Activated naive CD8-positive, alpha-beta T cell (primary cell): ENCODE data around the gene FOXA3.
A peak's percentile ranks its signal among the peaks of the same experiment; 100 is the strongest.

Experiments
- H3K27ac Mint-ChIP-seq: one replicate; pipeline ENCODE4 v1.8.0; 2021; ENCODE audit warnings: mixed read lengths
- H3K27me3 Mint-ChIP-seq: one replicate; pipeline ENCODE4 v1.8.0; 2021; ENCODE audit warnings: mixed read lengths
- H3K36me3 Mint-ChIP-seq: one replicate; pipeline ENCODE4 v1.8.0; 2021; ENCODE audit warnings: mixed read lengths
- H3K4me1 Mint-ChIP-seq: one replicate; pipeline ENCODE4 v1.8.0; 2021; ENCODE audit warnings: low read depth, mixed read lengths
- H3K4me3 Mint-ChIP-seq: one replicate; pipeline ENCODE4 v1.8.0; 2021; ENCODE audit warnings: mild to moderate bottlenecking, mixed read lengths
- H3K9me3 Mint-ChIP-seq: one replicate; pipeline ENCODE4 v1.8.0; 2021; ENCODE audit warnings: low read depth, mixed read lengths

Gene FOXA3

DNA sequence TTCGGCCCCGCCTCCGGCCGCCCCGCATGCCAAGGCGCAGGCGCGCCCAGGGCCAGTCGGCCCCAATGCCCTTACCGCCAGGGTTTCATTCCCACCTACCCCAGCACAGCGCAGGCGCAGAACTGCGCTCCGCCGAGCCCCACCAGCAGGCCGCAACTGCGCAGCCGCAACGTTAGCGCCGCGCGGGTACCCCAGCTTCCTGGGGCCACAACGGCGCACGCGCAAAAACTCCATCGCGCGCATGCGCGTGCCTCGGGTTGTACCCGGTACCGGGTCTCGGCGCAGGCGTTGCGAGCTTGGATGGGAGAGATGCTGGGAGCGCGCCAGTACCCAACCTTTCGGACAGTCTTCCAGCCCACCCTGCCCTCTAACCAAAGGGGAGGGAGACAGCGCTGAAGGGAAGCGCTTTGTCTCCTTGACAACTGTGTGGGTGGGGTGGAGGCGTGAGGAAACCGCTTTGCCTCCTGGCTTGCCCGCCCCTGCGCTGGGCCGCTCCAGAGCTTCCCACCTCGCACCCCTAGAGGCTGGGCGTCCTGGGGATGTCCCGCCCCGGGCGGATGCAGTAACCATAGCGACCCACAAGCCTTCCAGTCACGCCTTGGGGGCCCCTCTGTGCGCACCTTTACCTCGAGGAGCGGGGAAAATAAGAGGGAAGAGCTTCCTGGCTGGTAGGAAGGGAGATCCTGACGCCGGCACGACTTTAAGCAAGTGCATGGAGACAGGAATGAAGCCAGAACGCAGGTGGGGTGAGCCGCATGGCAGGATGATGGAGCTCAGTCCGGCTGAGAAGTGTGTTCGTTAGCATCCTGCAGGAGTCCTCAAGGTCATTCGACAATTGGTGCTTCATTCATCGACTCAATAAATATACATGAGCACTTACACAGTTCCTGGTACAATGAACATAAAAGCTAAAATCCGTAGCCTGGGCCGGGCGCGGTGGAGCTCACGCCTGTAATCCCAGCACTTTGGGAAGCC lies 38.8 kb downstream of the FOXA3 start:
- H3K4me3 Mint-ChIP-seq: peak overlapping the region; percentile 93
- H3K4me1 Mint-ChIP-seq: peaks cover 16% of the 10 kb centered on the region
- no peaks in the 10 kb centered on the region for H3K9me3 Mint-ChIP-seq
- H3K36me3 Mint-ChIP-seq: peaks cover 8% of the 10 kb centered on the region
- peak overlapping the region; percentile 76 for H3K27ac Mint-ChIP-seq
- H3K27me3 Mint-ChIP-seq: no peaks in the 10 kb centered on the region

DNA sequence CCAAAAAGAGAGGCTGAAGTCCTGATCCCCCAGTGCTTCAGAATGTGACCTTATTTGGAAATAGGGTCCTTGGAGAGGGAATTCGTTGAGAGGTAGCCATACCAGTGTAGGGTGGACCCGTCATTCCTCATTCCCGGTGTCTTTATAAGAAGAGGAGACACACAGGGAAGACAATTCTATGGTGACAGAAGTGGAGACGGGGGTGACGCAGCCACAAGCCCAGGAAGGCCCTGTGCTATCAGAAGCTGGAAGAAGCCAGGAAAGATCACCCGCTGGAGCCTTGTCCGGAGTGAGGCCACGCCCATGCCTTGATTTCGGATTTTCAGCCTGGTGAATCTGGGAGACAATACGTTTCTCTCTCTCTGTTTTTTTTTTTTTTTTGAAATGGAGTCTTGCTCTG lies 40.9 kb downstream of the FOXA3 start:
- peaks cover 4% of the 10 kb centered on the region for H3K36me3 Mint-ChIP-seq
- H3K4me3 Mint-ChIP-seq: no peak overlapping the region
- H3K9me3 Mint-ChIP-seq: no peaks in the 10 kb centered on the region
- peaks cover 15% of the 10 kb centered on the region for H3K4me1 Mint-ChIP-seq
- H3K27ac Mint-ChIP-seq: no peak overlapping the region
- H3K27me3 Mint-ChIP-seq: peaks cover under 1% of the 10 kb centered on the region

DNA sequence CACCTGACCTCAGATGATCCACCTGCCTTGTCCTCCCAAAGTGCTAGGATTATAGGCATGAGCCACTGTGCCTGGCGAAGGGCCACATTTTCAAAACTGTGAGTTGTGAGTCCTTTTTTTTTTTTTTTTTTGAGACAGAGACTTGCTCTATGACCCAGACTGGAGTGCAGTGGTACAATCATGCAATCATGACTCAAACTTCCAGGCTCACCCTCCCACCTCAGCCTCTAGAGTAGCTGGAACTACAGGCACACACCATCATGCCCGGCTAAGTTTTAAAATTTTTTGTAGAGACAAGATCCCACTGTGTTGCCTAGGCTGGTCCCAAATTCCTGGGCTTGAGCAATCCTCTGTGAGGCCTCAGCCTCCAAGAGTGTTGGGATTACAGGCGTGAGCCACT lies 42.1 kb downstream of the FOXA3 start:
- Mint-ChIP-seq H3K4me1 (peaks cover 7% of the 10 kb centered on the region), H3K36me3 (no peaks in the 10 kb centered on the region), H3K9me3 (no peaks in the 10 kb centered on the region), H3K27me3 (peaks cover 2% of the 10 kb centered on the region), H3K27ac (peak overlapping the region; percentile 1), H3K4me3 (no peak overlapping the region)

DNA sequence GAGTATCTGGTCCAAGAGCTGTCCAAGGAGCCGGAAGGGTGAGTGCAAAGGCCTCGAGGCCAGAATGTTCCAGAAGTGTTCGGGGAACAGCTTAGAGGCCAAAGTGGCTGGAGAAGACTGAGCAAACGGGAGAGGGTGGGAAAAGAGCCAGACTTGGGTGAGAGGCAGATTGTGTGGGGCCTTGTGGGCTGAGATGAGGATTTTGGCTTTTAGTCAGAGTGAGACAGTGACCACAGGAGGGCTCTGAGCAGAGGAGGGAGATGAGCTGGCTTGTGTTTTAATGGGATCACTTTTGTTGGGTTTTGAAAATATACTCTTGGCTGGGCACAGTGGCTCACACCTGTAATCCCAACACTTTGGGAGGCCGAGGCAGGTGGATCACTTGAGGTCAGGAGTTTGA lies 44.8 kb downstream of the FOXA3 start:
- Mint-ChIP-seq H3K4me3 (no peak overlapping the region), H3K27ac (no peak overlapping the region), H3K27me3 (peaks cover 4% of the 10 kb centered on the region), H3K4me1 (no peaks in the 10 kb centered on the region), H3K9me3 (no peaks in the 10 kb centered on the region), H3K36me3 (no peaks in the 10 kb centered on the region)

DNA sequence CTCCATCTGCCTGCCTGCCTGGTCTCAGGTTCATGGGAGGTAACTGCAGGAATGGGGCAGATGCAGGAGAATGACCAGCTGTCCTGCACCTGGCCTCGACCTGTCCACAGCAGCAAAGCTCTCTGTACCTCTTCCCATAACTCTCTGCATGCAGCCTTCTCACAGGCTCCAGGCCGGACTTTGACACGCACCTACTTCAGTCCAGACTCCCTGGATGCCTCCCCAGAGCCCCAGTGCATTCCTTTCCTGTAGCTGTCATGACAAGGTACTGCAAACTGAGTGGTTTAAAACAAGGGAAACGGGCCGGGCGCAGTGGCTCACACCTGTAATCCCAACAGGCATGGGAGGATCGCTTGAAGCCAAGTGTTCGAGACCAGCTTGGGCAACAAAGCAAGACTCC lies 47.2 kb downstream of the FOXA3 start:
- Mint-ChIP-seq H3K36me3 (no peaks in the 10 kb centered on the region), H3K27me3 (peaks cover 5% of the 10 kb centered on the region), H3K27ac (no peak overlapping the region), H3K4me3 (no peak overlapping the region), H3K4me1 (no peaks in the 10 kb centered on the region), H3K9me3 (no peaks in the 10 kb centered on the region)

DNA sequence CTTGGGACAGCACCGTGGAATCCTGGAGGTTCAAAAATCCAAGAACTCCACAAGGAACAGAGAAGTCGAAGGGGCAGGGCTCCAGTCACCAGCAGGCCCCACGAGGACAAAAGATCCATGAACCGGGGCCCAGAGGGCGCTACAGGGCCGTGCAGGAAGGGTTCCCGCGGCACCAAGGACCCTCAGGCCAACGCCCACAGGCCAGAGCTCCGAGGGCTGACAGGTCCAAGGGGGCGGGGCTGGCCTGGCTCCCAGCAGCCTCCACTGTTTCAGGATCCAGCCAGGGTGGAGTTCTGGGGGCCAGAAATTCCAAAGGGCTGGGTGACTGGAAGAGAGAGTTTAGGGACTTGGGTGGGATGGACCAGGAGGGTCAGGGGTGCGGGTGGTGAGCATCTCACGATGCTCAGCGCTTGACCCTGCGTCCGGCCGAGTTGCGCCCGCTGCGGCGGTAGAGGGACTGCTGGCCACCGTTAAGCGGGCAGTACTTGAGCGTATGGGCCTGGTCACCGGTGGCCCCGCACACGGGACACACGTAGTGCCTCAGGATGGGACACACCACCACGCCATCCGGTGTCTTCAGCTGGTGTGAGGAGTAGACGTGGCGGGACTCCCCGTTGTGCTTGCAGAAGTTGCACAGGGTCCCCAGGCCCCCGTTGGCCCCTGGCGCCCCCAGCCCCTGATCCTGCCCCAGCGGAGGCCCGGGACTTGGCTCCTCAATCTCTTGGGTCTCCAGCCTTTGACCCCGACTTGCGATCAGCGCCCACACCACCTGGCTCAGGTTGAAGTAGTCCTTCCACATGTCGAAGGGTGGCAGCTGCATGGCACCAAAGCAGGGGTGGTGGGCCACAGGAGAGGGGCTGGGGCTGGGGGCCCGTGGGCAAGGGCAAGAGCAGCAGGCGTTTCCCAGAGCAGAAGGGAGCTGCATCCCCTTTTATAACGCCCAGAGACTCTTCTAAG lies 50.0 kb downstream of the FOXA3 start, which contains the start of gene NANOS2:
NANOS2 (minus strand) TSS at position 905 of the 957 bp plus-strand sequence; CDS start at position 820, 85 bp downstream.
- no peak within 1 kb of the TSS for H3K4me3 Mint-ChIP-seq
- no peaks in the 10 kb centered on the region for H3K4me1 Mint-ChIP-seq
- peaks cover 7% of the 10 kb centered on the region for H3K27me3 Mint-ChIP-seq
- H3K36me3 Mint-ChIP-seq: no peaks in the 10 kb centered on the region
- no peaks in the 10 kb centered on the region for H3K9me3 Mint-ChIP-seq
- H3K27ac Mint-ChIP-seq: no peak within 1 kb of the TSS

DNA sequence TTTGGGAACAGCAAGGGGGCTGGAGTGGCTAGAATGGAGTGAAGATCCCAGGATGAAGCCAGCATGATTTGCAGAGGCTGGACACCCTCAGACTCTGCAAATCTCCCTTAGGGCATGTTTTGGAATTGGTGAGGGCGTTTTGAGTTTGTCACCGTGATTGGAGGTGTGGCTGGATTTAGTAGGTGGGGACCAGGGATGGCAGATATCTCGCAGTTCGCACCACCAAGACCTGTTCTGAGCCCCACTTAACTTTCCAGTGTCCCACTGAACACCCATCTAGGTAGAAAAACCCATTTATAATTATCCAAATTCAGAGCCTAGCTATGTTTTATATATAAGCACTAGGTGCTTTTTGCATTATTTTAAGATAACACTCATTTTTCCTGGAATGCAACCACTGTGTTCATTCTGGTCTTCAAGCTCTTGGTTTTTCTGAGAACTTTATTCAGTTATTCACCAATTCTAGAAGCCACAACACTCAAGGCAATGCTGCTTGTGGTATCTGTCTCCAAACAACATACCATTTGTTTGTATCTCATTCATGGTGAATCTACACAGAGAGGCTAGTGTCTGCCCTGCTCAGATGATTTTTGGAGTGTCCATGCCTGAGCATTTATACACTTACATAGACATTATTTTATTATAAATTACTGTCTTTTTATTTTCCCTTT lies 53.4 kb downstream of the FOXA3 start:
- H3K9me3 Mint-ChIP-seq: no peaks in the 10 kb centered on the region
- H3K4me1 Mint-ChIP-seq: no peaks in the 10 kb centered on the region
- H3K36me3 Mint-ChIP-seq: no peaks in the 10 kb centered on the region
- no peak overlapping the region for H3K4me3 Mint-ChIP-seq
- H3K27me3 Mint-ChIP-seq: peaks cover 6% of the 10 kb centered on the region
- no peak overlapping the region for H3K27ac Mint-ChIP-seq

DNA sequence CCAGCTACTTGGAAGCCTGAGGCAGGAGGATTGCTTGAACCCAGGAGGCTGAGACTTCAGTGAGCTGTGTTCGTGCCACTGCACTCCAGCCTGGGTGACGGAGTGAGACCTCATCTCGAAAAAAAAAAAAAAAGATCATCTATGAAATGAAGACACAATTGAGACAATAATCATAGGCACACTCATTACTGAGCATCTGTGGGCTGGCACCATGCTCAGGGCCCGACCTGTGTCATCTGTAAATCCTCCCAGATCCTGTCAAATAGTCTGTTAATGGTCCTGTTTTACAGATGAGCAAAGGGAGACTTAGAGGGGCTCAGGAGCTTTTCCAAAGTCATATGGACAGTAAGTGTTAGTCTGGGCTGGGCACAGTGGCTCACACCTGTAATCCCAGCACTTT lies 54.6 kb downstream of the FOXA3 start:
- Mint-ChIP-seq H3K27ac (no peak overlapping the region), H3K36me3 (no peaks in the 10 kb centered on the region), H3K9me3 (no peaks in the 10 kb centered on the region), H3K4me1 (no peaks in the 10 kb centered on the region), H3K27me3 (peaks cover 4% of the 10 kb centered on the region), H3K4me3 (no peak overlapping the region)

DNA sequence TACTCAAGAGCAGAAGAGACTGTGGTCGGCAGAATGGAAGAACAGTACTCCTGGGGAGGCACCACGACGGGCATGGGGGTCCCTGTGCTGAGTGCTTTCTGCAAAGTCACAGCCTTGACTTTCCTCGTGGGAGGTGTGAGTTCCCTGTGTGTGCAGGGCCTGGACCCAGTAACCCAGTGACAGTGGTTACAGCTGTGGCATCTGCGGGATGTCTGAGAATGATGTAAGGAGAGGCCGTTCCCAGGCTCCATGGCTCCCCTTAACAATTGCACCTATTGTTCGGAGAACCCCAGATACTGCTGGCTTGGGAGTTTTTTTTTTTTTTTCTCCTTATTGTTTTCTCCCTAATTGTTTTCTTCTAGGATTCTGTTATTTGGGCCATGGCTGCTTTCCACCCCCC lies 55.6 kb downstream of the FOXA3 start:
- H3K4me3 Mint-ChIP-seq: no peak overlapping the region
- no peaks in the 10 kb centered on the region for H3K36me3 Mint-ChIP-seq
- no peaks in the 10 kb centered on the region for H3K4me1 Mint-ChIP-seq
- H3K27me3 Mint-ChIP-seq: peaks cover 3% of the 10 kb centered on the region
- H3K9me3 Mint-ChIP-seq: no peaks in the 10 kb centered on the region
- H3K27ac Mint-ChIP-seq: no peak overlapping the region

DNA sequence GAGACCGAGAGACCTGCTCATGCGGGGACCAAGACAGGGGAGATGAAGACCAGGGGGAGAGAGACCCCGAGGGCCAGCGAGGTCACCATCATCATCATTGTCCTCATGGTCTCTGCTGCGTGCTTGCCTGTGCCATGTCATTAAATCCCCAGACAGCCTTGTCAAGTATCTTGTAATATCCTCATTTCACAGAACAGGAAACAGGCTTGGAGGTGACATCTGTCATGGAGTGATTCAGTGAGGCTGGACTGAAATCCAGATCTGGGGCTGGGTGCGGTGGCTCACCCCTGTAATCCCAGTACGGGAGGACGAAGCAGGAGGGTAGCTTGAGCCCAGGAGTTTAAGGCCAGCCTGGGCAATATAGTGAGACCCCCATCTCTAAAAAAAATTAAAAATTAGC lies 56.3 kb downstream of the FOXA3 start:
- H3K36me3 Mint-ChIP-seq: peaks cover 2% of the 10 kb centered on the region
- no peak overlapping the region for H3K27ac Mint-ChIP-seq
- H3K27me3 Mint-ChIP-seq: peaks cover 3% of the 10 kb centered on the region
- H3K9me3 Mint-ChIP-seq: no peaks in the 10 kb centered on the region
- H3K4me3 Mint-ChIP-seq: no peak overlapping the region
- no peaks in the 10 kb centered on the region for H3K4me1 Mint-ChIP-seq

DNA sequence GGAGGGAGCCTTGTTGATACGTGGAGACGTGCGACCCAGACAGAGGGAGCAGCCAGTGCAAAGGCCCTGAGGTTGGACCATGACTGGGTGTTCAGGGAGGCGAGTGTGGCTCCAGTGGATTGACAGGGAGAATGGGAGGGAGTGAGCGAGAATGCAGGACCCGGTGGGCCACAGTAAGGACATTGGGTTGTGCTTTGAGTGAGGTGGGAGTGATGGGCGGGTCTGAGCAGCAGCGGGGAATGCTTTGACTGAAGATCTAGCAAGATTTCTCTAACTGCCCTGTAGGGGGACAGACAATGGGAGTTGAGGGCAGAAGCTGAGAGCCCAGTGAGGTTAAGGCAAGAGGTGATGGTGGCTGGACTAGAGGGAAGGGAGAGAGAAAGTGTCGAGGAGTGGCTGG lies 58.2 kb downstream of the FOXA3 start:
- Mint-ChIP-seq H3K27me3 (no peaks in the 10 kb centered on the region), H3K4me1 (peaks cover 2% of the 10 kb centered on the region), H3K4me3 (no peak overlapping the region), H3K36me3 (peaks cover 2% of the 10 kb centered on the region), H3K27ac (no peak overlapping the region), H3K9me3 (no peaks in the 10 kb centered on the region)
